Endothelial cell of umbilical vein (primary cell): ENCODE results near the gene TRIM69. TPM values are rescaled to one million over a fixed set of nuclear protein-coding genes. Genes with fewer than 3 reads are reported as not detected.

Experiments
- BruUV-seq: library from RNA; stranded (reverse); fragments of 400-500 nt; replicated peaks from 2 replicates; lab custom pipeline; 2021; lab: Mats Ljungman, UMichigan
- CTCF ChIA-PET: fragments of 300-600, 350-600 bp; sonication (Branson Sonifier 250); formaldehyde crosslinking; loops from one replicate; lab custom pipeline; 2021; ENCODE audit warnings: antibody characterized with exemption, inconsistent platforms; lab: Charles Lee
- POLR2A ChIA-PET: fragments of 300-600, 350-600 bp; sonication (Branson Sonifier 250); formaldehyde crosslinking; loops from one replicate; lab custom pipeline; 2021; ENCODE audit warnings: antibody characterized with exemption, inconsistent platforms; lab: Charles Lee
- DNase-seq: peaks from one replicate; pipeline ENCODE4 v3.0.0-alpha.2; 2011; ENCODE audit warnings: low read depth, low spot score
- FAIRE-seq: peaks from 2 replicates; lab custom pipeline; 2011; peaks lifted over from hg19 to GRCh38; lab: Jason Lieb, UNC
- H2AFZ ChIP-seq: 2 replicates; pipeline ENCODE4 v1.6.0; 2012; ENCODE audit warnings: low read depth, low read length, control low read depth, inconsistent platforms
- H3K27ac ChIP-seq: 2 replicates; pipeline ENCODE4 v1.5.1; 2011; ENCODE audit warnings: low read depth, mild to moderate bottlenecking, control low read depth, low read length, moderate library complexity; ENCODE audit not compliant: insufficient read depth
- H3K27me3 ChIP-seq, 2 experiments: 2 replicates each; pipeline versions ENCODE4 v1.6.0 to v1.6.1; 2011; ENCODE audit warnings: low read length in 2 of 2, mixed read lengths in 1 of 2; ENCODE audit not compliant: control insufficient read depth in 2 of 2, insufficient read depth in 2 of 2
- H3K36me3 ChIP-seq, 2 experiments: 2 replicates in 1 of 2; 3 replicates in 1 of 2; pipeline ENCODE4 v1.5.1; 2011; ENCODE audit warnings: low read length in 2 of 2, mild to moderate bottlenecking in 1 of 2, moderate library complexity in 1 of 2; ENCODE audit not compliant: control insufficient read depth in 2 of 2, insufficient read depth in 2 of 2; ENCODE audit errors: extremely low read depth in 1 of 2
- H3K4me1 ChIP-seq: 3 replicates; pipeline ENCODE4 v1.5.1; 2011; ENCODE audit warnings: mild to moderate bottlenecking, low read length; ENCODE audit not compliant: control insufficient read depth, insufficient read depth; ENCODE audit errors: extremely low read depth
- H3K4me2 ChIP-seq: 2 replicates; pipeline ENCODE4 v1.6.1; 2011; ENCODE audit warnings: low read length, control low read depth, mixed read lengths; ENCODE audit not compliant: insufficient read depth
- H3K4me3 ChIP-seq, 3 experiments: fragments of 200-600 bp in 1 of 3; sonication (generic), shearing (Covaris generic) in 1 of 3; replicated peaks in 1 of 3; 2 replicates each; pipeline ENCODE4 v1.5.1; 2011 to 2016; ENCODE audit warnings: control low read depth in 3 of 3, low read length in 3 of 3, mild to moderate bottlenecking in 2 of 3, inconsistent platforms in 1 of 3, low read depth in 1 of 3, moderate library complexity in 1 of 3; ENCODE audit not compliant: insufficient read depth in 1 of 3
- H3K79me2 ChIP-seq: 2 replicates; pipeline ENCODE4 v1.6.0; 2012; ENCODE audit warnings: low read length, inconsistent platforms; ENCODE audit not compliant: control insufficient read depth, insufficient read depth
- H3K9ac ChIP-seq: replicated peaks from 2 replicates; pipeline ENCODE3; 2011; ENCODE audit warnings: low read length, control low read depth; ENCODE audit not compliant: insufficient read depth; ENCODE audit errors: extremely low read depth
- H3K9me1 ChIP-seq: replicated peaks from 3 replicates; pipeline ENCODE4 v1.6.0; 2011; ENCODE audit warnings: mild to moderate bottlenecking, low read length; ENCODE audit not compliant: control insufficient read depth, insufficient read depth; ENCODE audit errors: extremely low read depth
- H3K9me3 ChIP-seq: replicated peaks from 2 replicates; pipeline ENCODE4 v1.5.1; 2012; ENCODE audit warnings: low read length, inconsistent platforms; ENCODE audit not compliant: control insufficient read depth, insufficient read depth
- H4K20me1 ChIP-seq: replicated peaks from 2 replicates; pipeline ENCODE3; 2011; ENCODE audit warnings: mild to moderate bottlenecking, low read length; ENCODE audit not compliant: control insufficient read depth, insufficient read depth; ENCODE audit errors: extremely low read depth
- CTCF ChIP-seq, 2 donors: IDR thresholded peaks; 1 replicate in 1 of 2; 2 replicates in 1 of 2; pipeline ENCODE4 v1.5.1; 2011; ENCODE audit warnings: low read length in 2 of 2, mild to moderate bottlenecking in 2 of 2, moderate library complexity in 2 of 2, control low read depth in 1 of 2, inconsistent platforms in 1 of 2, low read depth in 1 of 2; ENCODE audit not compliant: insufficient read depth in 1 of 2; ENCODE audit errors: extremely low read depth in 1 of 2
- EZH2 ChIP-seq: IDR thresholded peaks from 2 replicates; pipeline ENCODE4 v1.6.1; 2012; ENCODE audit warnings: borderline replicate concordance, low read depth, mild to moderate bottlenecking, moderate library complexity, low read length, inconsistent platforms; ENCODE audit not compliant: severe bottlenecking
- FOS ChIP-seq: IDR thresholded peaks from 2 replicates; pipeline ENCODE4 v1.6.1; 2011; ENCODE audit warnings: mild to moderate bottlenecking, low read length, moderate library complexity, borderline replicate concordance; ENCODE audit not compliant: insufficient read depth
- GATA2 ChIP-seq: IDR thresholded peaks from 2 replicates; pipeline ENCODE4 v1.7.0; 2011; ENCODE audit warnings: low read depth, mild to moderate bottlenecking, moderate library complexity, mixed read lengths, low read length; ENCODE audit not compliant: insufficient read length, insufficient read depth
- JUN ChIP-seq: IDR thresholded peaks from 2 replicates; pipeline ENCODE4 v1.6.1; 2011; ENCODE audit warnings: borderline replicate concordance, low read depth; ENCODE audit not compliant: insufficient read length, insufficient read depth
- MAX ChIP-seq: IDR thresholded peaks from 2 replicates; pipeline ENCODE4 v1.6.1; 2011; ENCODE audit not compliant: insufficient read depth, insufficient read length
- MYC ChIP-seq: IDR thresholded peaks from one replicate; pipeline ENCODE4 v1.6.1; 2011; ENCODE audit warnings: mild to moderate bottlenecking, low read depth, low read length
- POLR2A ChIP-seq: IDR thresholded peaks from 2 replicates; pipeline ENCODE4 v1.6.1; 2012; ENCODE audit warnings: low read depth, mild to moderate bottlenecking, control low read depth, low read length
- POLR2AphosphoS5 ChIP-seq: IDR thresholded peaks from 2 replicates; pipeline ENCODE4 v1.6.1; 2012; ENCODE audit warnings: low read depth, mild to moderate bottlenecking, control low read depth, low read length, moderate library complexity; ENCODE audit not compliant: insufficient read depth
- dilution Hi-C: fragments of 300-500 bp; cut with MboI; formaldehyde crosslinking; loops from one replicate; pipeline ENCODE4 v1.15.0; 2019; ENCODE audit warnings: low sequenced_read_pairs; ENCODE audit not compliant: extremely low pct_ligation_motif_present
- intact Hi-C: fragments of 100-400 bp; cut with micrococcal nuclease; formaldehyde crosslinking; loops from one replicate; pipeline ENCODE4 v1.10.0; 2022
- polyA plus RNA-seq, 4 experiments: library from polyadenylated mRNA; depleted of rRNA in 3 of 4; stranded (reverse) in 3 of 4; unstranded in 1 of 4; fragments of >200 nt; gene quantifications; 2 replicates each; pipeline versions ENCODE4 v1.2.1 to v1.2.3, GENCODE V29; 2011 to 2012; ENCODE audit warnings: missing spikeins in 1 of 4
- total RNA-seq: library from RNA; stranded (reverse); gene quantifications from 2 replicates; pipeline ENCODE4 v1.2.3, GENCODE V29; 2021

TRIM69 gene
- total and polyA plus RNA-seq, 2 donors (not counting 3 experiments of a cell fraction or from before 2014, with no cell fraction given), result 4.8 to 13.0 TPM

- POLR2A ChIA-PET, result no interaction called here
- no TSS peak for BruUV-seq
- H3K4me3 ChIP-seq, result no peak overlapping the region
These were observed 72.2 kb downstream of the TRIM69 start for GRCh38 chr15:44808557-44808956.

More at GRCh38 chr15:44808557-44808956, 72.2 kb downstream of the TRIM69 start:
- Histone ChIP-seq H3K4me2 (no peak overlapping the region), H4K20me1 (no peaks in the 10 kb centered on the region), H3K27me3 (no peaks in the 10 kb centered on the region), H3K4me1 (peaks cover 16% of the 10 kb centered on the region), H3K9me3 (no peaks in the 10 kb centered on the region), H3K9ac (no peak overlapping the region), H3K9me1 (no peaks in the 10 kb centered on the region), H3K36me3 (no peaks in the 10 kb centered on the region), H2AFZ (no peak overlapping the region), H3K79me2 (no peaks in the 10 kb centered on the region), H3K27ac (no peak overlapping the region)
- no peak for TF ChIP-seq FOS
- TF ChIP-seq GATA2, result no peak
- TF ChIP-seq POLR2A, result no peak
- TF ChIP-seq EZH2, result no peak
- TF ChIP-seq POLR2AphosphoS5, result no peak
- TF ChIP-seq CTCF (IDR thresholded peaks at IDR 0.05; ENCODE audit: extremely low read depth in 1 of 2, insufficient read depth in 1 of 2, low read depth in 1 of 2, low read length in 2 of 2), result no peak
- TF ChIP-seq JUN, result no peak
- no peak for TF ChIP-seq MAX
- no peak for TF ChIP-seq MYC
- dilution Hi-C loops, result no loop called here
- DNase-seq (no peak), FAIRE-seq (no peak)
- CTCF ChIA-PET, result no interaction called here
- intact Hi-C loops, result no loop called here
